ENCODE data around the gene FOSB.
A peak's percentile ranks its signal among the peaks of the same experiment; 100 is the strongest.
"Not testable (repeated sequence)": the region's sequence is repeated elsewhere in the genome, so short reads cannot be mapped to it uniquely, and the experiment has no call there.

The FOSB gene

DNA sequence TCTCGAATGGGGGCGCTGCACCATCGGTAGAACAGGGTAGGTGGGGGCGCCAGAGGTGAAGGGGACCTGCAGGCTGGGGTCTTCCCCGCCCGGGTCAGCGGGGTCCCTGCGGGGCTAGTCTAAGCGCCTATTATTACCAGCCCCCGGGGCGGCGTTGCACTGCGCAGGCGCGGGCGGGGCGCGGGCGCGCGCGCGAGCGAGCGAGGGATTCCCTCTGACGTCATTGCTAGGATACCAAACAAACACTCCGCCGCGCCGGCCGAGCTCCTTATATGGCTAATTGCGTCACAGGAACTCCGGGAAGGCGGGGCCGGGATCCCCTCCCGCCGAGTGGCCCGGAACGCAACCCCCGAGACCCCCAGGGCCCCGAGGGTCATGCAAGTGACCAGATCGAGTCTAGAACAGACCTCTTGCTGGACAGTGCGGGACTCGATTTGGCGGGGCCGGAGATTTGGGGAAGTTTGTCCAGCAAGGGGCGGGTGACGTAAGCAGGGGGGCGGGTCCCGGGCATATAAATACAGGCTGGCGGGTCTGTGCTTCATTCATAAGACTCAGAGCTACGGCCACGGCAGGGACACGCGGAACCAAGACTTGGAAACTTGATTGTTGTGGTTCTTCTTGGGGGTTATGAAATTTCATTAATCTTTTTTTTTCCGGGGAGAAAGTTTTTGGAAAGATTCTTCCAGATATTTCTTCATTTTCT is at the start of gene FOSB:
FOSB (plus strand) TSS at position 541 of the 703 bp plus-strand sequence. CDS start 591 bp downstream, outside the sequence.
- DNase-seq: peak; percentile 96

DNA sequence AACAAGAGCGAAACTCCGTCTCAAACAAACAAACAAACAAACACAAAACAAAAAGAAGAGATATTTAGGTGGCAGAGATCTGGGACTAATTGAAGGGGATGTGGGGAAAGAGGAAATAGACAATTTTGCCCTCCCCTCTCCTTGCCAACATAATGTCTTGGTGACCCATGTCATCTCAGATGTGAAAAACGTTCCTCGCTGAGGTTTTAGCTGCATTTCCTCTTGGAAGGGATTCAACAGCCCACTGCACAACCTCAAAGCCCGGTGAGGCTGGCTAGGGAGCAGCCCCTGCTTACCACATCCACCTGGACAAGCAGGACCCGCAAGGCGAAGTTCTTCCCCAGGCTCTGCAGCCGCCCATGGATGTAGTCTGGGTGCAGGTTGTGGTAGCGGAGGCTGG is 49.0 kb upstream of the FOSB start:
- DNase-seq: no peak

DNA sequence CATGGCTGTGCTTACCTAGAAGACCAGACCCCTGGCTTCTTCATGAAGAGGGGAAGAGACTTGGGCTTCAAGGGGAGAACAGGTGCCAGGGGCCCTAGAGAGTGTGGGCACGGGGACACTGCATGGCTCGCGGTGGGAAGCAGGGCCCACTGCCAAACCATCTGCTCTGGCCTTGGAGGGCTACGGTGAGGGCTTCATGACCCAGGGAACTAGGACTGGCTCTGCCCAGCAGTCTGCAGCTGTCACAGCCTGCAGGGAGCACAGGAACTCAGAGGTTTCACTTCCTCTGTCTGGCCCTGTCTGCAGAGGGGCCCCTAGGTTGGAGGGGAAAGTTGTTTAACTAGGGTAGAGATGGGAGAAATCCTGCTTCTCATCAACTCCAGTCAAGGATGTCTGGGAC is 48.4 kb upstream of the FOSB start:
- no peak for DNase-seq

DNA sequence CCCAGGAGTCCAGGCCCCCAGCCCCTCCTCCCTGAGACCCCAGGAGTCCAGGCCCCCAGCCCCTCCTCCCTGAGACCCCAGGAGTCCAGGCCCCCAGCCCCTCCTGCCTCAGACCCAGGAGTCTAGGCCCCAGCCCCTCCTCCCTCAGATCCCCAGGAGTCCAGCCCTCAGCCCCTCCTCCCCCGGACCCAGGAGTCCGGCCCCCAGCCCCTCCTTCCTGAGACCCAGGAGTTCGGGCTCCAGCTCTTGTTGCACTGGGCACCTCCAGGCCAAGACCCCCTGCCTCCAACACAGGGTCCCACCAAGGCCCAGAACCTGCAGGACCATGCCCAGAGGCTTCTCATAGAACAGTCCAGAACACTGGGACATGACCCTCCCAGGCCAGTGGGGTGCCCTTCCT is 47.9 kb upstream of the FOSB start:
- no peak for DNase-seq

DNA sequence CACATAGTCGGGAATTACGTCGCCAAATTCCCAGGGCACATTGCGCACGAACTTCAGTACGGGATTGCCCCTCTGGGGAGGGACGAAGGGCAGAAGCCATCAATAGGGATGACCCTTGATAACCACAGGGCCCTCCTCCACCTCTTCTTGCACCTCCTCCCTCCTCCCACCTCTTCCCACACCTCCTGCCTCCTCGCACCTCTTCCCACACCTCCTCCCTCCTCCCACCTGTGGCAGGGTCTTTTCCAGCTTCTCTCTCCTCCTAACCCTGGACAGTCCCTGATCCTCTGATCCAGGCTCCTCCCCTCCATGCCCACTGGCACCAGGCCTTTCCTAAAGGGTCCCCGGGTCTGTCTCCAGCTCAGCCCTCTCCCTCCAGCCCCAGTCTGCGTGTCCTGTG is 47.4 kb upstream of the FOSB start:
- DNase-seq: no peak

DNA sequence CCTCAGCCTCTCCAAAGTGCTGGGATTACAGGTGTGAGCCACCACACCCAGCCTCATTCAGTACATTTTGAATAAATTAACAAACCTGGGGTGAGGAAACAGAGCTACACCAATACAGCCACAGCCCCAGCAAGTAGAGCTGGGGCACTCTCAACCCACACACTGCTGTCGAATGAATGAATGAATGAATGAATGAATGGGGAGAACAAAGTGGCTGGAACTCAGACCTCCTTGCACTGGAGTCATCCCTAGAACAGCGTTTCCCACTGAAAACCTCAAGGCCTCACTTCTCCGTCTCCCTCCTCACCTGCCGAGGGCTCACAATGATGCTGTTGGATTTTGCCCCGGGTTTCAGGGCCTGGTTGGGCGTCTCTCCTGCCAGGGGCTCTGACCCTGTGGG is 46.9 kb upstream of the FOSB start:
- no peak for DNase-seq

DNA sequence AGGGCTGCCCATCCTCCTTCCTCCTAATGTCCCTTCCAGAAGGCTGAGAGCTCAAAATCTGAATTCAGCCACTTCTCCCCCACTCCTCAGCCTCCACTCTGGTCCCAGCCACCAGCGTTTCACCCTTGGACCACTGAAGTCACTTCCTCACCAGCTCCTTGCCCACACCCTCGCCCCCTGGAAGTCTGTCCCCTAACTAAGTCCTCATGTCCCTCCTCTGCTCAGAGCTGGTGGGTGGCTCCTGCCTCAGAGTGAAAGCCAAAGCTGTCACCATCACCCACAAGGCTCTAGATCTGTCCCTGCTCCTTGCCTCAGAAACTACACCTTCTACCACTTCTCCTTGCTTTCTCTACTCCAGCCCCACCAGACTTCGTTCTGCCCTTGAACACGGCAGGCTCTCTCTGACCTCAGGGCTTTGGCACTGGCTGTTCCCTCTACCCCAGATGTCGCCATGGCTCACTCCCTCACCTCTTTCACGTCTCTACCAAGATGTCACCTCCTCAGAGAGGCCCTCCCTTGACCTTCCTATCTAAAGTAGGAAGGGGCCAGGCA is 45.8 kb upstream of the FOSB start:
- no peak for DNase-seq

DNA sequence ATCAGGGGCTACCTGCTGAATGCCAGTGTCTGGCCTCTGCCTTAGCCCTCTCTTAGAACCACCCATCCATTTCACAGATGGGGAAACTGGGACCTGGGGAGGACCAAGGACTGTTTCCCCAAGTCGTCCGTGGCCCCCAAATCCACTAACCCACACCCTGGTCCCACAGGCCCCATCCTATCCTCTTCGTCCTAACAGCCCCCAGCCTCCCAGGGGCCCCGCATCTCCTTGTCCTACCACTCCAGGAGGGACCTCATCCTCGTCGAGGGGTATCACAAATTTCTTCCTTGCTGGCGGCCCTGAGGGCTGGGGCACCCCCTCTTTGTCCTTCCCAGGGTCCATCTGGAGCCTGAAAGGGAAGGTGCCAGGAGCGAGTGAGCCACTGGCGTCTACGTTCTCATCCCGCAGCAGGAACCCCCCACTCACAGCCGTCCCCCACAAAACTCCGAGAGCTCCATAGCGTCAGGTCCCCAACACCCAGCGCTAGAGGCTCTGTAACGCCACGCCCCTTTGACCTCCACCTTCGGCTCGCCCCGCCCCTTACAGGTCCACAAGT is 44.7 kb upstream of the FOSB start:
- peak; percentile 83 for DNase-seq

DNA sequence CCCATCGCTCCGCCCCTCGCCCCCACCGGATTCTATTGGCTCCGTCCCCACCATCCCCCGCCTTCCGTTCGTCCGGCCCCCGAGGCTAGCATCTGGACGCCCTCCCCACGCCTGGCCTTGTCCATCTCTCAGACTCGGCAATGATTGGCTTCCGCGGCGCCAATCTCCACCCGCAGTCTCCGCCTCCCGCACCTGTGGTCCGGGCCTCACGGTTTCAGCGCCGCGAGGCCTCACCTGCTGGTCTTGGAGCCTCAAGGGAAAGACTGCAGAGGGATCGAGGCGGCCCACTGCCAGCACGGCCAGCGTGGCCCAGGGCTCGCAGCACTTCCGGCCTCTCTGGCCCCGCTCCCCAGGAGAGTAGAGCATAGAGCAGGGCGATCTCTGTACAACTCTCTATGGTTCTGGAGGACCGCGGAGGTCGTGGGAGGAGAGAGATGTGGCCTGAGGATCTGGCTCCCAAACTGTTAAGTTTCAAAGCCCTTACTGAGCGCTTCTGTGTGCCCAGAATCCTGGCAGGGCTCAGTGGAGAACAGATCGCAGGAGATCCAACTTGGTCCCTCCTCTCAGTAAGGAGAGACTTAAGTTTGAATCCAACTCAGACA is 44.1 kb upstream of the FOSB start, which contains the start of gene ERCC1:
ERCC1 (minus strand) TSS at position 329 of the 602 bp plus-strand sequence. CDS start 543 bp downstream, outside the sequence.
- DNase-seq: peak; percentile 54

DNA sequence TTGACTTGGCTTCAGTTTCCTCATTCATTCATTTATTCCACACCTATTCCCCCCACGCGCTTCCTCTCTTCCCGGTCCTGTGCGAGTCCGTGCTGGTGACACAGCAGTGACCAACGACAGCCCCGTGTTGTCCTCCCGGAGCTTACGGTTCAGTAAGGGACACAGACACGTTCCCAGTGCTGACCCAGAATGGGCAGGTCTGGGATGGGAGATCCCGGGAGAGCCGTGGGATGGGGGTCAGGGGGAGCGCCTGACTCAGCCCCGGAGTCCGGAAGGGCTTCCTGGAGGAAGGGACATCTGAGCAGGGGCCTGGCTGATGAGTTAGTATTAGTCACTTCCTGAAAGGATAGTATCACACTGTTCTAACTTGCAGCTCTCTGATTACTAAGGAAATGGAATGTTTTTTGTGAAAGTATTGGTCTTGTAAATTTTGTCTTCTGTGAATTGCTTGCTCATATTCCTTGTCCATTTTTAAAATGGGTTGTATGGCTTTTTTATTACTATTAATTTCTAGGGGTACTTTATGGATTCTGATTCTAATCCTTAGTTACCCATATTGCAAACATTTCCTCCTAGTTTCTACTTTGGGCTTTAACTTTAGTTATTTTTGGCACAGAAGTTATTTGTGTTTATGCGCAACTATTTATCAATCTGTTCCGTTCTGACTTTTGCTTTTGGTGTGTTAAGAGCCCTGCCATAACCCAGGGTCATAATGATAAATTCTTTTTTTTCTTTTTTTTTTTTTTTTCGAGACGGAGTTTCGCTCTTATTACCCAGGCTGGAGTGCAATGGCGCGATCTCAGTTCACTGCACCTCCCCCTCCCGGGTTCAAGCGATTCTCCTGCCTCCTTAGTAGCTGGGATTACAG is 43.4 kb upstream of the FOSB start:
- DNase-seq: peak; percentile 47

DNA sequence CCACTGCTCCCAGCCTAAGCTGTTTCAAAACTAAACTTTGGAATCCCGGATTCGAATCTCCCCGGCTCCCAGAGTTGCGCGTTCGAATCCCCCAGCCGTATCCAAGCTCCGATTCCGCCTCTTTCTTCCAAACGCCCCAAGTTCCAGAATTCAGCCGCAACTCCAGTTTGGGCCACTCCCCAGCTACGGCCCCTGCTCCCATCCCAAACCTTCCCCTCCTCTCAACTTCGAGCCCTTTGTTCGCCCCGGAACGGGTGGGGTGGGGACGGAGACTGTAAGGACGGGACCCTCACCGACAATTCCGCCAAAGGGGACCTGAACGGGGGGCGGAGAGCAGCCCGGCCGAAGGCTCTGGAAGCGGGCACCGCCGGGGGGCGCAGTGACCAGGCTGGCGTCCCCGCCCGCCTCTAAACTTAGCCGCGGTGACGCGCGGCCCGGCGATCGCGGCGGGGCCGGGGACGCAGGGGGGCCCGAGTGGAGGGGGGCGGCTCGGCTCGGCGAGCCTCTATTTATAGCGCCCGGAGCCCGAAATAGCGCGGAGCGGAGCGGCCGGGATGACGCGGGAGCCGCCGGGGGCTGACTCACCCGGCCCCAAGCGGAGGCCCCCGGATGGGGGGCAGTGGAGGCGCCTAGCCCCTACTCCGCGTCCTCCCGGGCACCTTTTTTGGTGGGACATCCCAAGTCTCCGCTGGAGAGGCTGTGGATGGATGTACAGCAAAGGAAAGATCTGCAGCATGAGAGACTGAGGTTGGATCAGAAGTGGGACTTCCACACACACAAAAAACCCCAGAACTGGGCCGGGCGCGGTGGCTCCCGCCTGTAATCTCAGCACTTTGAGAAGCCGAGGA is 39.2 kb upstream of the FOSB start:
- DNase-seq: no peak

DNA sequence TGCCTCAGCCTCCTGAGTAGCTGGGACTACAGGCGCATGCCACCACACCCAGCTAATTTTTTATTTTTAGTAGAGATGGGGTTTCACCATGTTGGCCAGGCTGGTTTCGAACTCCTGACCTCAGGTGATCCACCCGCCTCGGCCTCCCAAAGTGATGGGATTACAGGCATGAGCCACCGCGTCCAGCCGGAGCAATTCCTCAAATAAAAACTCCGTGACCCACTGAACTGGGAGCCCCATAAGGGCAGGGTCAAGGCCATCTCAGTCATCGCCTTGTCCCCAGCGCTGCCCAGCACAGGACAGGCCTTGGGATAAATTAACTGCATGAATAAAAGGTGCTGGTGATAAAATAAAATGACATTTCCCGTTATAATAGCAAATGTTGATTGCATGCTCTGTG is 37.9 kb upstream of the FOSB start:
- DNase-seq: not testable (repeated sequence)

DNA sequence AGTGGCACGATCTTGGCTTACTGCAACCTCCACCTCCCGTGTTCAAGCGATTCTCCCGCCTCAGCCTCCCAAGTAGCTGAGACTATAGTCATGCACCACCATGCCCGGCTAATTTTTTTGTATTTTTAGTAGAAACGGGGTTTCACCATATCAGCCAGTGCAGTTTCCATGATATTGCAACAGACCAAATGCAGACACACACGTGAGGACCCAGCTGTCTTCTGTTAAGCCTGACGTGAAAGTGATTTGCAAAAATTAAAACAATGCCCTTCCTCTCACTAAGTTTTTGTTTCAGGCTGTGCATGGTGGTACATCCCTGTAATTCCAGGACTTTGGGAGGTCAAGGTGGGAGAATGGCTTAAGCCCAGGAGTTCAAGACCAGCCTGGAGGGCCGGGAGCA is 36.8 kb upstream of the FOSB start:
- not testable (repeated sequence) for DNase-seq

DNA sequence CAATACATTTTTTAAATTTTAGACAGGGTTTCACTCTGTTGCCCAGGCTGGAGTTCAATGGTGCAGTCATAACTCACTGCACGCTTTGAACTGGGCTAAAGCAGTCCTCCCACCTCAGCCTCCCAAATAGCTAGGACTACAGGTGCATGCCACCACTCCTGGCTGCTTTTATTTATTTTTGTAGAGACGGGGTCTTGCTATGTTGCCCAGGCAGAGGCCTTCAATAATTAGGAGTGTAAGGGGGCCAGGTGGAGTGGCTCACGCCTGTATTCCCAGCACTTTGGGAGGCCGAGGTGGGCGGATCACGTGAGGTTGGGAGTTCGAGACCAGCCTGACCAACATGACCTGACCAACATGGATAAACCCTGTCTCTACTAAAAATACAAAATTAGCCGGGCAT is 35.3 kb upstream of the FOSB start:
- not testable (repeated sequence) for DNase-seq

DNA sequence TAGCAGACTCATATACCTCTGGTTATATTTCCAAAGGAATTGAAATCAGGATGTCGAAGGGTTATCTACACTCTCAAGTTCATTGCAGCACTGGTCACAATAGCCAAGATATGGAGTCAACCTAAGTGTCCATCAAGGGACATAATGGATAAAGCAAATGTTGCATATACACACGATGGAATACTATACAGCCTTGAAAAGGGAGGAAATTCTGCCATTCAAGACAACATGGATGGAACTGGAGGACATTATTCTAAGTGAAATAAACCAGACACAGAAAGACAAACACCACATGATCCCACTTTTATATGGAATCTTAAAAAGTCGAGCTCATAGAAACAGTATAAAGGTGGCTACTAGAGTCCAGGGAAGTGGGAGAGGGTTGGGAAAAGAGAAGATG is 30.5 kb upstream of the FOSB start:
- no peak for DNase-seq

DNA sequence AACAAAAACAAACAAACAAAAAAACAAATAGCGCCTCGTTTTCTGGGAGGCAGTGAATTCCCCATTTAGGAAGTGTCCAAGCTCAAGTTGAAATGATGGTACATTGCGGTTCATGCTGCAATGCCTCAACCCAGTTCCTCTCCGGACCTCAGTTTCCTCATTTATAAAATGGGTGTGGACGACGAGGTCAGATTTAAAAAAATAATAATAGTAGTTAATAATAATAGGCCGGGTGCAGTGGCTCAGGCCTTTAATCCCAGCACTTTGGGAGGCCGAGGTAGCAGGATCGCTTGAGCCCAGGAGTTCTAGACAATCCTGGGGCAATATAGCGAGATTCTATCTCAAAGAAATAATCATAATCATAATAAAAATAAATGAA is 28.6 kb upstream of the FOSB start:
- DNase-seq: no peak

DNA sequence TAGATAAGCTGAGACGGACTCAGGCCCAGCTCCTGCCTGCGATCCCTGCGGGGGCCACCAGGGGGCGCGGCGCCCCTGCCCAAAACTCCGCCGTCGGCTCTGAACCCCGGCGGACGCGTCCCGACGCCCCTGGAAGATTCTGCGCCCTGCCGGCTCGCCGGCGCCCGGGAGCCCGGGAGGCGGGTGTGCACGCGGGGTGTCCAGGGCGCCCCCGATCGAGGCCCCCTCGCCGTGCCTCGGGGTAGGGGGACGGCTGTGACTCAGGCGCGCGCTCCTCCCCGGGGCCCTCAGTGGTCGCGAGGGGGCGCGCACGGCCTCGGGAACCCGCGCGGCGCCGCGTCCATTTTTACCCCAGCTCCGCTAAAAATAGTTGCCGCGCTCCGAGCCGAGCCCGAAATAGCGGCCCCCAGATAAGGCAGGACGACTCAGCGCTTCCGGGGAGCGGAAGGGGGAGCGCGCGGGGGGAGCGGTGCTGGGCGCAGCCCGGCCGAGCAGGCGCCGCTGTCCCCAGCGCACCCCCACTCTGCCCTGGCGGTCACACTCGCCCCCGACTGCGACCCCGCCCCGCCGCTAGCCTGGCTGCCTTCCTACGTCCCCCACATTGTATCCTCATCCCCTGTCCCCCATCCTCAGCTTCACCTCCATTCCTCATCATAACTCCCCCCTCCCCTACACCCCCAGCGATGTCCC is 28.1 kb upstream of the FOSB start:
- DNase-seq: peak; percentile 88

DNA sequence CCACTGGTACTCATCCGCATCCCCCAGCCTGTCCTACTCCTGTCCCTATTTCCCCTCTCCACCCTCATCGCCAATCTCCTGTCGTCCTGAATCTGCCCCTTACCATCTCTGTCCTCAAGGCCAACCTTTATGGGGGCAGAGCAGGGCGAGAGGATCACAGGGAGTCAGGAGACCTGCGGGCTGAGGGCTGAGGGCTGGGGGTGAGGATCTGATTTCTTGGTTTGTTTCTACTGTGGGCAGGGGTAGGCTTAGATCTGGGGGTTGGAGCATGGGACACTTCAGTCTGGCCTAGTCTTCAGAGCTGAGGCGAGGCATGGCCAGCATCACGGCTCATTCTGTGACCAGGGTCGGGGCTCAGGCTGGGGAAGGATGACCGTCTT is 27.5 kb upstream of the FOSB start:
- DNase-seq: no peak

DNA sequence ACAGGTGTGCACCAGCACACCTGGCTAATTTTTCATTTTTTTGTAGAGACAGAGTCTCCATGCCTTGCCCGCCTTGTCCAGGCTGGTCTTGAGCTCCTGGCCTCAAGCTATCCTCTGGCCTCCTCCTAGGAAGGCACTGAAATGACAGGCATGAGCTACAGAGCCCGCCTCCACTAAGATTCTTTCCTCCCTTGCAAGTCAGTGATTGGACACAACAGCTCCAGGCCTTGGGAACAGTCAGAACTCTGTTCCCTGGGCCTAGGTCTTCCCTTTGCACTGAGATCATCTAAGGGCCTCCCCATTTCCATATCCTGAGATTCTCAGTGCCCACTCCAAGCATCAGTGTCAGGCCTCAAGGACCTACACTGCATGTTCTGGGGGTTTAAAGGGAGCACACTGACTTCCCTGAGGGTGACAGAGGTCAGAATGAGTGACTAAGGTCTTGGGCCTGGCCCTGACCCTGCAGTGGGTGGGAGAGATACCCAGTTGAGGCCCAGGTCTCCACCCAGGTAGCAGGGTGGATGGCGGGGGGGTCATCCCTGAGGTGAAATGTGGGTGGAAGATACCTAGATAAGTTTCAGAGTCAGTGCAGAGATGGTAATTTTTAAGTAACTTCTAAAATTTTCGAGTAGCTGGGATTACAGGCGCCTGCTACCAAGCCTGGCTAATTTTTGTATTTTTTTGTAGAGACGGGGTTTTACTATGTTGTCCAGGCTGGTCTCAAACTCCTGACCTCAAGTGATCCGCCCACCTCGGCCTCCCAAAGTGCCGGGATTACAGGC is 26.7 kb upstream of the FOSB start:
- DNase-seq: no peak

DNA sequence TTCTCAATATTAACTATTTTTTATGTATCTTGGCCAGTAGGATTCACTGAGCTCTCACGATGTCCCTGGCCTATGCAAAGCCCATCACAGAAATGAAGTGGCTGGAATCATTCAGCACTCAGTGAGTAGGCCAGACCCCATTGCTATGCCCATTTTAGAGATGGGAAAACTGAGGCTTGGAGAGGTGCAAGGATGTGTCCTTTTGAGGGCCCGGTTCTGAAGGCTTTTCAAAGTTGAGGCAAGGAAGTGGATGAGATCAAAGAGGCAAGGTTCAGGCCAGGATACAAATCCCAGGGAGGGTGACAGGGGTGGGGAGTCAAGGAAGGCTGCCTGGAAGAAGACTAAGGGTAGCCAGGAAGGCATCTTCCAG is 25.4 kb upstream of the FOSB start:
- DNase-seq: no peak

Measured in CD4-positive, alpha-beta T cell treated with Interleukin-4 for 4 hours (primary cell).